Gastroesophageal sphincter (tissue), 4 donors: ENCODE measurements around the gene RNASE9. TPM values are rescaled to one million over a fixed set of nuclear protein-coding genes. Genes with fewer than 3 reads are reported as not detected.

Experiments
- ATAC-seq: fragments of 150-250 bp; one replicate; pipeline ENCODE4 v1.9.1; 2016; ENCODE audit warnings: mild to moderate bottlenecking, moderate library complexity
- H3K27ac ChIP-seq, 4 donors: fragments of 200-600 bp; sonication (generic) in 3 of 4; 1 replicate in 3 of 4; 2 replicates in 1 of 4; pipeline ENCODE4 v1.5.1; 2016 to 2019
- H3K27me3 ChIP-seq: fragments of 200-600 bp; sonication (generic); one replicate; pipeline ENCODE4 v1.5.1; 2019
- H3K36me3 ChIP-seq, 2 donors: fragments of 200-600 bp; sonication (generic); one replicate each; pipeline ENCODE4 v1.5.1; 2019; ENCODE audit warnings: control low read depth in 1 of 2
- H3K4me1 ChIP-seq, 3 donors: fragments of 200-600 bp; sonication (generic); 1 replicate in 2 of 3; 2 replicates in 1 of 3; pipeline ENCODE4 v1.5.1; 2016 to 2019; ENCODE audit warnings: control low read depth in 2 of 3
- H3K4me3 ChIP-seq, 2 donors: fragments of 200-600 bp; sonication (generic); one replicate each; pipeline ENCODE4 v1.5.1; 2019; ENCODE audit warnings: mild to moderate bottlenecking in 1 of 2, moderate library complexity in 1 of 2
- H3K9me3 ChIP-seq, 3 donors: fragments of 200-600 bp; sonication (generic); one replicate each; pipeline ENCODE4 v1.5.1; 2017 to 2019; ENCODE audit warnings: control low read depth in 2 of 3
- EP300 ChIP-seq: sonication (generic); formaldehyde crosslinking; IDR thresholded peaks from one replicate; pipeline ENCODE4 v1.6.1; 2017; ENCODE audit warnings: antibody characterized with exemption, mild to moderate bottlenecking
- POLR2A ChIP-seq, 2 donors: fragments of 450-650 bp; IDR thresholded peaks; one replicate each; pipeline ENCODE4 v1.6.1; 2017; ENCODE audit warnings: antibody characterized with exemption in 2 of 2, mild to moderate bottlenecking in 2 of 2, moderate library complexity in 1 of 2
- POLR2AphosphoS5 ChIP-seq: sonication (generic); formaldehyde crosslinking; IDR thresholded peaks from one replicate; pipeline ENCODE4 v1.6.1; 2017; ENCODE audit warnings: antibody characterized with exemption
- WGBS, 2 donors: methylation state at CpG; one replicate each; pipeline ENCODE4 v1.1.5; 2018; ENCODE audit warnings: low coverage in 1 of 2; 5-methylcytosine and 5-hydroxymethylcytosine counted together
- total RNA-seq, 4 donors: library from RNA; depleted of rRNA; stranded (reverse); fragments of >200 nt; gene quantifications; one replicate each; pipeline ENCODE4 v1.1.0, GENCODE V29; 2016
- TF ChIP-seq, protein P1 (sequence below), 4 experiments: fragments of 200-600 bp in 2 of 4; fragments of 450-650 bp in 2 of 4; sonication (generic) in 1 of 4; IDR thresholded peaks; one replicate each; pipeline ENCODE4 v1.5.1; 2017 to 2019; ENCODE audit warnings: antibody characterized with exemption in 4 of 4, mild to moderate bottlenecking in 2 of 4, moderate library complexity in 2 of 4

Gene RNASE9
- total RNA-seq, 4 donors from 2014 or later, result 0.15 TPM; not detected in 3

DNA sequence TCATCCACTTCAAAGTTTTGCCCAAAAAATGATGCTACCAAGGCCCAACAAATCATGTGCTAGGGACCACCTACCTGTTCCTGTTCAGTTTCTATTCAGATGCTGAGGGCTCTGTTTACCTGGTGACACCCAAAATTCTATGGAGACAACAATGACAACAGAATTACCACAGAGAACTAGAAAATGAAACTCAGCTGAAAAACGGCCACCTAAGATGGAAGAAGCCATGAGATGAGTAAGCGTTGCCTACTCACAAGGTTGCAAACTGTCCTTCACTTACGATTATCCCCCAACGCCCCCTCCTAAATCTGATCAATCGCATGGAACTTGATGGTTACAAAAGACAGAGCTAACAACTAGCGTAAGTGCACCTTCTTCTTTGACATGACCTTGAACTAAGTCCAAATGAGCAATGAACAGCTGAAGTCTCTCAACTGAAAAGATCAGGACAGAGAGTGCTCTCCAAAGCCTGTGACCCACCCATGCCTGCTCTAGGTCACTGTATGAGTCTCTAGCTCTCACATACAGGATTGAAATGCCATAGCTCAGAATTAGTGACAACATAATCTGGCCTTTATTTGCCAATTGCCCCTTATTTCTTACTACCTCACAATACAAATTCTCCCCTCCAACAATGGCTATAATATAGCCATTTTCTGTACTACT, 26.8 kb upstream of the RNASE9 start, which contains the start of gene RNASE11:
TSS of gene RNASE11 (minus strand) at position 513 of the 666 bp plus-strand sequence.
- H3K4me1 ChIP-seq, result no peaks in the 10 kb centered on the region
- ATAC-seq, result no peak
- 61 to 72% methylated on average over 6 of the region's 6 CpGs for WGBS, 2 donors

DNA sequence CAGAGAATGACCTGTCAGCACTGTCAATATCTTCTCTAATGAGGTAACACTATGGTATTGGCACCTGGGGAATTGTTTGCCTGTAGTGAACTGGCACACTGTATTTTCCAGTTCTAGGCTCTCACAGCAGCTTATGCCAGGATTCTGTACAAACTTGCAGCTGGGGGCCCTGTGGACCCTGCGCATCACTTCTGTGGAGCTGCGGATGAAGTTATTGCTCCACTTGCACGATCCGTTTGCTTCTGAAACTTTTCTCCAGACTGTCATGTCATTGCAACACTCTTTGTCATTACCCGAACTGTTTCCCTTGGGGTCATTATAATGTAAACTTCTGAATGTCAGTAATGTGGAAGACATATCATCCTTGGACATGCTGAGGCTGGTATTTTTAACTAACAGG, 23.1 kb upstream of the RNASE9 start:
- H3K4me3 ChIP-seq, result no peak overlapping the region
- 58 to 62% methylated on average over 4 to 5 of the region's 5 CpGs for WGBS, 2 donors
- no peak for ATAC-seq
- TF ChIP-seq POLR2A (IDR thresholded peaks at IDR 0.05) (no peak), EP300 (no peak), POLR2AphosphoS5 (no peak)
- TF ChIP-seq, protein P1, sequence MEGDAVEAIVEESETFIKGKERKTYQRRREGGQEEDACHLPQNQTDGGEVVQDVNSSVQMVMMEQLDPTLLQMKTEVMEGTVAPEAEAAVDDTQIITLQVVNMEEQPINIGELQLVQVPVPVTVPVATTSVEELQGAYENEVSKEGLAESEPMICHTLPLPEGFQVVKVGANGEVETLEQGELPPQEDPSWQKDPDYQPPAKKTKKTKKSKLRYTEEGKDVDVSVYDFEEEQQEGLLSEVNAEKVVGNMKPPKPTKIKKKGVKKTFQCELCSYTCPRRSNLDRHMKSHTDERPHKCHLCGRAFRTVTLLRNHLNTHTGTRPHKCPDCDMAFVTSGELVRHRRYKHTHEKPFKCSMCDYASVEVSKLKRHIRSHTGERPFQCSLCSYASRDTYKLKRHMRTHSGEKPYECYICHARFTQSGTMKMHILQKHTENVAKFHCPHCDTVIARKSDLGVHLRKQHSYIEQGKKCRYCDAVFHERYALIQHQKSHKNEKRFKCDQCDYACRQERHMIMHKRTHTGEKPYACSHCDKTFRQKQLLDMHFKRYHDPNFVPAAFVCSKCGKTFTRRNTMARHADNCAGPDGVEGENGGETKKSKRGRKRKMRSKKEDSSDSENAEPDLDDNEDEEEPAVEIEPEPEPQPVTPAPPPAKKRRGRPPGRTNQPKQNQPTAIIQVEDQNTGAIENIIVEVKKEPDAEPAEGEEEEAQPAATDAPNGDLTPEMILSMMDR (IDR thresholded peaks at IDR 0.05), result no peak
- no peaks in the 10 kb centered on the region for H3K9me3 ChIP-seq
- no peak overlapping the region for H3K27ac ChIP-seq
- H3K27me3 ChIP-seq, result peaks cover 11% of the 10 kb centered on the region
- H3K4me1 ChIP-seq, result no peaks in the 10 kb centered on the region
- no peaks in the 10 kb centered on the region for H3K36me3 ChIP-seq

More for the DNA sequence above, 26.8 kb upstream of the RNASE9 start, which contains the start of gene RNASE11:
- no peak within 1 kb of the TSS for H3K4me3 ChIP-seq
- no peaks in the 10 kb centered on the region for H3K36me3 ChIP-seq
- H3K27me3 ChIP-seq, result peaks cover 17% of the 10 kb centered on the region
- H3K27ac ChIP-seq, result no peak within 1 kb of the TSS
- no peak for TF ChIP-seq POLR2A (IDR thresholded peaks at IDR 0.05)
- TF ChIP-seq, protein P1 (IDR thresholded peaks at IDR 0.05), result no peak
- no peak for TF ChIP-seq EP300
- no peak for TF ChIP-seq POLR2AphosphoS5
- no peaks in the 10 kb centered on the region for H3K9me3 ChIP-seq

DNA sequence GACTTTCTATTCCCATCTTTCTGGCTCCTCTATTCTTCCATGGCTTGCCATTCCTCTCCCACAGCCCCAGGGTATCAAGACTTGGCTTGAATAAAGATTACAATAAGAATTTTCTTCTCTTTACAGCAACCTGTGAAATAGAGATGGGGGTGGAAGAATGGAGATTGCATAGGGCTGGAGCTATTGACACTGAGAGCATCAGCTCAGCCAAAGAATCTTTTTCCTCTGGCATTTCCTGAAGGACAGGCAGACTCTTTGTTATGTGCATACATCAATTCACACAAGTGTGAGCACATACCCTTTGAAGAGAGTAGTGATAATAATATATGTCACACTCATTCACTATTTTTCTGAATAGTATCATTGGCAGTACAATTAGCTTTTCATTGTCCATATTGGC, 22.3 kb upstream of the RNASE9 start:
- Histone ChIP-seq H3K4me1 (no peaks in the 10 kb centered on the region), H3K36me3 (no peaks in the 10 kb centered on the region), H3K4me3 (no peak overlapping the region), H3K27ac (no peak overlapping the region), H3K27me3 (peaks cover 11% of the 10 kb centered on the region), H3K9me3 (no peaks in the 10 kb centered on the region)
- no peak for ATAC-seq
- TF ChIP-seq POLR2A (IDR thresholded peaks at IDR 0.05) (no peak), POLR2AphosphoS5 (no peak), EP300 (no peak)
- TF ChIP-seq, protein P1 (IDR thresholded peaks at IDR 0.05), result no peak

DNA sequence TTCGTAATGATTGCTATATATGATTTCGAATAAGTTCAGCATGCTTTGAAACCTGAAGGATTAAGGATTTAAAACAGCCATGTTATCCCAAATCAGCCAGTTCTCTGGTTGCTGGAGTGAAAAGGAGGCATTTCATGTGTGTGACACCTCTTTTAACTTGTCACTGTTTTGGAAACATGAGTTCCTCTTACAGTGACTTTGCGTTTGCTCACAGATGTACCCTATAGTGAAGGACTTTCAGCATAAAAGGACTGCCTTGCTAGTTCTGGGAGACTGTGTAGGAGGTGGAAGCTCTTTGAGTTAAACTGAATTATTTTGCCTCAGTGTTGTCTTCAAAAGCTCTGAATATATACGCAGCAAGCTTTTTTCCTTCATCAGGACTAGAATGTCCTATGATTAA, 19.4 kb upstream of the RNASE9 start:
- H3K27me3 ChIP-seq, result no peaks in the 10 kb centered on the region
- H3K4me1 ChIP-seq, result no peaks in the 10 kb centered on the region
- TF ChIP-seq, protein P1 (IDR thresholded peaks at IDR 0.05), result no peak
- TF ChIP-seq EP300 (no peak), POLR2AphosphoS5 (no peak), POLR2A (IDR thresholded peaks at IDR 0.05) (no peak)
- 38 to 69% methylated on average over 4 of the region's 4 CpGs for WGBS, 2 donors
- H3K4me3 ChIP-seq, result no peak overlapping the region
- no peaks in the 10 kb centered on the region for H3K36me3 ChIP-seq
- H3K9me3 ChIP-seq, result no peaks in the 10 kb centered on the region
- ATAC-seq, result no peak
- no peak overlapping the region for H3K27ac ChIP-seq

DNA sequence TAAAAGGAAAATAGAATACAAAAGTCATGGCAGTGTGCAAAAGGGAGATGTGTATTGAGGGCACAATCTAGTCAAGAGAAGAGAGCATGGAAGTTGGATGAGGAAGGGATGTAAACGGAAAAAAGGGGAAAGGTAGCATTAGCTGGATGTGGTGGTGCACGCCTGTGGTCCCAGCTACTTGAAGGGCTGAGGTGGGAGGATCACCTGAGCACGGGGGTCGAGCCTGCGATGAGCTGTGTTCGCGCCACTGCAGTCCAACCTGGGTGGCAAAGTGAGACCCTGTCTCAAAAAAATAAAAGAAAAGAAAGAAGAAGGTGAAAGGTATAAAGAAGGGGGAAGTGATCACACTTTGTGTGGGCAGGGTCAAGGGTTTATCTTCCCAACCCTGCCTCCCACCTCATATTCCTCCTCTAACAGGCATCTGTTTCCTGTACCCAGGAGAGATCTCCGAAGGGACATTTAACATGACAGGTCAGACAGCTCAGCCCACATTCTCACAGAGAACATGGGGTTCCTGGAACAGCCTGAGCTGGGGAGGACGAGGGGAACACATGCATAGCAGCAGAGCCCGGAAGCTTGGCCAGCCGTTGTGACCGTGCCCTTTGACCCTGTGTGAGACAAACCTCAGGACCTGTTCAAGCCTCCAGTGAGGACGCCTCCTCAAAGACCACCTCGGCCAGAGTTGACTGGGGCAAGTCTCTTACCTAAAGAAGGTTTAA, 18.1 kb upstream of the RNASE9 start:
- Histone ChIP-seq H3K4me3 (no peak overlapping the region), H3K27me3 (no peaks in the 10 kb centered on the region), H3K4me1 (no peaks in the 10 kb centered on the region), H3K27ac (no peak overlapping the region), H3K36me3 (no peaks in the 10 kb centered on the region), H3K9me3 (no peaks in the 10 kb centered on the region)
- TF ChIP-seq EP300, result no peak
- TF ChIP-seq POLR2AphosphoS5, result no peak
- TF ChIP-seq, protein P1 (IDR thresholded peaks at IDR 0.05), result no peak
- no peak for TF ChIP-seq POLR2A (IDR thresholded peaks at IDR 0.05)
- ATAC-seq, result no peak
- 74 to 90% methylated on average over 3 to 14 of the region's 14 CpGs for WGBS, 2 donors
